GM18526 (cell line): Measurements from ENCODE around the gene SCARB1.

Source experiments
- POLR2A ChIP-seq: IDR thresholded peaks from 3 replicates; pipeline ENCODE4 v1.6.1; 2011; ENCODE audit not compliant: insufficient read length; ENCODE audit errors: extremely low read depth

SCARB1 gene

DNA sequence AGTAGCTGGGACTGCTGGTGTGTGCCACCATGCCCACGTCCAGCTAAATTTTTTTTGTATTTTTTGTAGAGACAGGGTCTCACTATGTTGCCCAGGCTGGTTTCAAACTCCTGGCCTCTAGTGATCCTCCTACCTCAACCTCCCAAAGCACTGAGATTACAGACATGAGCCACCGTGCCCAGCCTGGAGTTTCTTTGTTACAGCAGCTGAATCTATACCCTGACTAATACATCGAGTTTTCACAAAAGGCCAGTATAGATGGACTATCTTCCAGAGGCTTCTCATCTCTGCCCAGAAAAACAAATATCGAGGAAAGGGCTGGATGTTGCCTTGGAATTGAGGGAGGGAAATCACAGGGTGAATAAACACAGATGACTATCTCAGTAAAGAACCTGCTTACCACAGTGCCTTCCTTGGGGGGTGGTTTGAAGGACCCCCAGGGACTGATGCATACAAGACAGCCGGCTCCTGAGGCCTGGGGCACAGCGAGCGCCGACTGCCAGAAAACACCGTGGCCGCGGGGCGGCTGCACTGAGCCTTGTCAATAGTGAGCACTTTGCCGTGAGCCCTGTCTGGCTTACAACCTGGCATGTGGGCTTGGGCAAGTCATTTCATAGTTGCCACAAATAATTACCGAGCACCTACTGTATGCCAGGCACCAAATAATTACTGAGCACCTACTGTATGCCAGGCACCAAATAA, 111.9 kb downstream of the SCARB1 start:
- TF ChIP-seq POLR2A: no peak

DNA sequence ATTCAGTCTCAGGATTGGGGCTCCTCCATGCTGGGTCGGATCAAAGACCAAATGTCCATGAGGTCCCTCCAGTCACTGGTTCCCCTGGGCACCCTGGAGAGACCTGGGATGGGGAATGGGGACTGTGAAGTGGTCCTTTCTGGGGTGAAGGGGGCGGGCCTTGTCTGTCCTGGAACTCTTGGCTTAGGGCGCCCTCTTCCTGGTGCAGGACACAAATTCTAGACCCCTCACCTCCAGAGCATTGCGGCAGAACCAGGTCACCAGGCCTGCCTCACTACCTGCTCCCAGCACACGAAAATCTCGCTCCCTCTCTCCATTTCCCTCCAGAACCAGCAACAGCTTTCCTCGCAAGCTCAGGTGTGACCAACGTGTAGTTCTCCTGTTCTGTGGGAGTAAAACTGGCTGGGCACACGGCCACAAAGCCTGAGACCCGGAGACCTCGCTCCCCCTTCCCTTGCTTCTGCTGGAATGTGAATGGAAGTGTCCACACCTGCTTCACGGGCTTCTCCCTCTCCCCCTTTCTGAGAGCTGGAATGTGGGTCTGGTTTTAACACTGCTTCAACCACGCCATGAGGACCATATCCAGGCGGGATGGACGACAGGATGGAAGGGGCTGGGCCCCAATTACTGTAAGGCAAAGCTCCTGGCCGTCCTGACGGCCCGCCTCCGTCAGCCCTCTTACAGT, 112.7 kb downstream of the SCARB1 start:
- TF ChIP-seq POLR2A: no peak

DNA sequence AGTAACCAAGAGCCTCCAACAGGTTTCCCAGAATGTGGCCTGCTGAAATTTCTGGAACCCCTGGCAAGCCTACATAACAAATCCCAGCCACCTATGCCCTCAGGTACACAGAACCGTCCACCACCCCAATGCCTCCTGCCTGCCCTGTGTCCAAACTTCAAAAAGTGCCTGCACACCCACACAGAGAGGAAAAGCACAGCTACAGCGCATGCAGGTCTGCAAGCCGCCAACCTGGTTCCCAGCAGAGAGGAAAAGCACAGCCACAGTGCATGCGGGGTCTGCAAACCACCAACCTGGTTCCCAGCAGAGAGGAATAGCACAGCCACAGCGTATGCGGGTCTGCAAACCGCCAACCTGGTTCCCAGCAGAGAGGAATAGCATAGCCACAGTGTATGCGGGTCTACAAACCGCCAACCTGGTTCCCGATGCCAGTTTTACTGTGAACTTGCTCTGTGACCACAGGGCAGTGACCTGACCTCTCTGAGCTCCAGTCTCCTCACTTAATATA, 113.5 kb downstream of the SCARB1 start:
- TF ChIP-seq POLR2A: no peak

DNA sequence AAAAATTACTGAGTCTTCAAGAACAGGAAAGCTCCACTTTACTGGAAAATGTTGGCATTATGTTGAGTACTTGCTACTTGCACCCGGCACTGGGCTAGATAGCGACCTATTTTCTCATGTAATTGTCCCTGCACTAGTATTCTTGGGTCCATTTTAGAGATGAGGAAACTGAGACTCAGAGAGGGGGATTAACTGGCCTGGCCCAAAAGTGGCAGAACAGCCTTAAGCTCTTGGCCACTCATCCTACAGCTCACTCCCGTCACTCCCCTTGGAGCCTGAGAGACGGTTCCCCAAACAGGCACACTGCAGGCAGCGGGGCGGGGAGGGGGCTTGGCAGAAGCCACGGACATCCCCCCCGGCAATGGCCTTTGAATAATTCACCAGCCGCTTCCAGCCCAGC, 113.9 kb downstream of the SCARB1 start:
- no peak for TF ChIP-seq POLR2A

DNA sequence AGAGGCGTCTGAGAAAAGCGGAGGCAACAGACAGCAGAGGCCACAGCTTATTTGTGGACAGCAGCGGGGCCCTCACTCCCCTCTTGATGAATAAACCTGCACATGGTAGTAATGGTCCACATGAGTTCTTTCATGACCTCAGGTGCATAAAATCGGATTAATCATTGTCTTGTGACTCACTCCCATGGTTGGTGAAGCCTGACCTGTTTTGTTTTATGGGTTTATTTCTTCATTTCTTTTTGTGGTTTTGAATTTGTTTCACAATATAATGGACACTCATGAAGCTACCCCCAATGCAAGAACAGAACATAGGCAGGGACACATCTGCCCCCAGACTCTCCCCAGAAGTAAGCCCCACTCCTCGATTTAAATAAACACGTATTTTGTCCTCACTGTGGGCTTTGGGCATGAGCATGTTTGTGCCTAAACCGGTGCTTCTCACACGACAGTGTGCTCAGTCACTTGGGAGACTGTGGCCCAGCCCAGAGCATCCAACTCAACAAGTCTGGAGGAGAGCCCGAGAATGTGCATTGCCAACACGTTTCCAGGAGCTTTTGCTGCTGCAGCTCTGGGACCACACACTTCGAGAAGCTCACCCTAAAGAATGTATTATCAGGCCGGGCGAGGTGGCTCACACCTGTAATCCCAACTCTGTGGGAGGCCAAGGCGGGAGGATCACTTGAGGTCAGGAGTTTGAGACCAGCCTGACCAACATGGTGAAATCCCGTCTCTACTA, 116.1 kb downstream of the SCARB1 start:
- no peak for TF ChIP-seq POLR2A

DNA sequence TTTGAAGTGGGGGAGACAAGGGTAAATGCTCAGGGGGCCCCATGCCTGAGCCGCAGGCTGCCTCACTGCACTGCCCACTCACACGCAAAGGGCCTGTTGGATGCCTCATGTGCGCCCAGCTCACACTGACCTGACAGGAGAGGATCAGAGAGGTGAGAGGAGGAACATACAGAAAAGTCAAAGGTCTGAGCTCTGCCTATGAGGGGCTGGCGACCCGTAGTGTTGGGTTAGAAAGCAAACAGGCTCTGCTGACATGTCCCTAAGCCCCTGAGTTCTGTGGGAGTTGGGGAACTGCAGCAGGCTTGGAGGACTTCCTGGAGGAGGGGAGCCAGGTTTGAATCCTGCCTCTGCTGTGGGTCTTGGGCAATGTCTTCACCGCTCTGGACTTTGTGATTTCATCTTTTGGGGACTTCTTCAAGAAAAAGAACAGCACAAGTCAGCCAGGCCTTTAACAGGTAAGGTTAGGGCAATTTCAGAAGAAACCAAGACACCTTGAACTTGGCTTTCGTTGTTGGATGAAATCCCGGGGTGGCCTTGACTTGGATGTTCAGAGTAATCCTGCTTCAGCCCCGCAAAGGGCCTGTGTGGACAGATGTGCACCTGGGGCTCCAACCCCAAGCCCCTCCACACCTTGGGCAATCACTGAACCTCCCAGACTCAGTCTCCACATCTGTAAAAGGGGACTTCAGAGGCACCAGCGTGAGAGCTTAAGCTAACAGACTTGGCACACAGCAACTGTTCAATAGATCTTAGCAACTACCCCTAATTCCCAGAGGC, 116.8 kb downstream of the SCARB1 start:
- no peak for TF ChIP-seq POLR2A

DNA sequence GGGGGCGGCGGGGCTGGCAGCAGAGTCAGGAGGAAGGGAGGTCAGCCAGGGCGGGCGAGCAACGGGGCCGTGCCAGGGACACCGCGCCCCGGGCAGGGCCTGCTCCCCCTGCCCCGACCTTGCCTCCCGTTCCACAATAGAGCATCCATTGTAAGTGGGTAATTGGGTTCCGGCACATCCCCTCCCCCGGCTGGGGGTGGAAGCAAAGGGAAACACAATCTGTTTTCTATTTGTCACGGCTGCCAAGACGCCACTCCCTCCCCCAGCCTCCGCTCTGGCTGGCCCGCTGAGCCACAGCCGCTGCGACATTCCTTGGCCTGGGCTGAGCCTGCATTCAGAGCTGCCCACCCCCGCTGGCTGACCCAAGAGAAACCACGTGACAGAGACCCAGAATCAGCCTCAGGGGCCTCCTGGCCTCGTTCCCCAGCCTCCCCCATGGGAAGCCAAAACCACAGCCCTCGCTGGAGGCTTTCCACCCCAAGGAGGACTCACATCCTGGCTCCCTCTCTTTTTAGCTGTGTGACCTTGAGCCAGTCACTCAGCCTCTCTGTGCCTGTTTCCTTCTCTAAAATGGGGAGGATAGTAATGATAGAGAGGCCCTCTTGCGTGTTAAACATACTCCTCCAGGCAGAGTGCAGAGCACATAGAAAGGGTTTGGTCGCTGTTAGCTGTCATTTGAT, 117.6 kb downstream of the SCARB1 start:
- no peak for TF ChIP-seq POLR2A

DNA sequence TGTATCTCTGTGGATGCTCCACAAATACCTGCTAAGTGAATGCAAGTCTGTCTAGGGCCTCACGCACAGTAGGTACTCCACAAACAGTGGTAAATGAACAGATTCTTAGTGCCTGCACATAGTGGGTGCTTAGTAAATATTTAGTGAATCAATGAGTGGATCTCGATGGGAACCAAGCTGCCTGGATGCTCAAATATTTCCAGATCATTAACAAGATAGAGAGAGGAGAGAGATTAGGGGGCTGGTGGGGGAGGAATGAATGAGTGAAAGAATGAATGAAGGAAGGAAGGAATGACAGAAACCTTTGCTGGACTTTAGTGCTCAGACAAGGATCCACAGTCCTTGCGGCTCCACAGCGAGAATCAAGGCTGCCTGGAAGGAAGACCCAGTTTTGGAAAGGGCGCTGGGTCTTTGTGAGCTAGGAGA, 118.2 kb downstream of the SCARB1 start:
- TF ChIP-seq POLR2A: no peak

DNA sequence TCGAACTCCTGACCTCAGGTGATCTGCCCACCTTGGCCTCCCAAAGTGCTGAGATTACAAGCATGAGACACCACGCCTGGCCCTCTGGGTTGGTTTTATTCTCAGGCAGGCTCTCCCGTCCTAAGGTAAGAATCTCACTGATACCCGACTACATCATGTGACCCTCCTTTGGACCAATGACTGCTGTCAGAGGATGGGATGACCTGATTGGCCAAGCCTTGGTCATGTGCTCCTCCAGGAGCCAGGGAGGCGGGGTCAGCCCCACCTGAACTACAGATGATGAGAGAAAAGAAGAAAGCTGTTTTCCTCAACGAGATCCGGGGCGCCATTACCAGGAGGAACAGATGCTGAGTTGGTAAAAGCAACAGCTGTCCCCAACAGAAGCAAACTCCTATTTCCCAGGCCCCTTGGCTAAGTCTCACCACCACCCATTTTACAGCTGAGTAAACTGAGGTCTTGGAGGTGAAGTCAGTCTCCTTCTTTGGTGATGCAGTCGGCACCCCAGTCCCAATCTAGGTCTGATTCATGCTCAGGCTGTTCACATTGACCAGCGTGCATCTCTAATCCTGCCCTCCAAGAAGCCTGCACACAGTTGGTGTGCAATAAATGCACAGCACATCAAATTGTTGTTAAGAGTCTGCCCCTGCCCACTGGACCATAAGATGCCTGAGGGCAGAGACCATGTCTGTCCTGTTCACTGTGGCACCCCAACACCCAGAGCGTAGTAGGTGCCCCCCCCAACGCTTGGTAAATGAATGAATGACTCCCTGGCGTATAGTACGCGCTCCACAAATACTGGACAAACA, 118.8 kb downstream of the SCARB1 start:
- no peak for TF ChIP-seq POLR2A

DNA sequence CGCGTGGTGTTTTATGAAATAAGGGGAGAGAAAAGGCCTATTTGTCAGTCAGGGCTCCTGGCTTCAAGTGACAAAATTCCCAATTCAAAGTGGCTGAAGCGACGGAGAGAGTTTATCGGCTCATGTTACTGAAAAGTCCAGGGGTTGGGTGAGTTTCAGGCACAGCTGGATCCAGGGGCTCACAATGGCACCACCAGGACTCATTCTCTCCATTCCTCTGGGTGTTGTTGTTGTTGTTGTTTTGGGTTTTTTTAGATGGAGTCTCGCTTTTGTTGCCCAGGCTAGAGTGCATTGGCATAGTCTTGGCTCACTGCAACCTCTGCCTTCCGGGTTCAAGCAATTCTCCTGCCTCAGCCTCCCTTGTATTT, 119.4 kb downstream of the SCARB1 start:
- TF ChIP-seq POLR2A: no peak

DNA sequence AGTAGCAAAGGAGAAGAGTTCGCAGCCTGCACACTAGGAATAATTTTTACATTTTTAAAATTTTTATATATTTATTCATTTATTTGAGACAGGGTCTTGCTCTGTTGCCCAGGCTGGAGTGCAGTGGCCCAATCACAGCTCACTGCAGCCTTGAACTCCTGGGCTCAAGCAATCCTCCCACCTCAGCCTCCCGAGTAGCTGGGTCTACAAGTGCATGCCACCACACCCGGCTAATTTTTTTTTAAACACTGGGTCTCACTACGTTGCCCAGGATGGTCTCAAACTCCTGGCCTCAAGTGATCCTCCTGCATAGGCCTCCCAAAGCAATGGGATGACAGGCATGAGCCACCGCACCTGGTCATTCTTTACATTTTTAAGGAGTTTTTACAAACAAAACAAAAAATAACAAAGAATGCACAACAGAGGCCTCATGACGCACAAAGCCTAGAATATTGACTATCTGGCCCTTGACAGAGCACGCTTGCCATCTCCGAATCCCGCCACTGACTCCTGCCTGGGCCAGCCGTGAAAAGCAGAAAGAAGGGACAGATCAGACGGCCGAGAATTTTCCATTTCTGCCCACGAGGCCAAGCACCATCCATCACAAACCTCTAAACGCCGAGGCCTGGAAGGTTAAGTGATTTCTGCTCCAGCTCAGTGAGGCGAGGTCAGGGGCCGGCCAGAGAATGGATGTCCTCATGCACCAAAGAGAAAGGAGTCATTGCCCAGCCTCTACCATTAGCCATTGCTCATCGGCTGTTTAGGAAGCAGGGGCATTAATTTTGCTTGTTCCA, 120.0 kb downstream of the SCARB1 start:
- no peak for TF ChIP-seq POLR2A

DNA sequence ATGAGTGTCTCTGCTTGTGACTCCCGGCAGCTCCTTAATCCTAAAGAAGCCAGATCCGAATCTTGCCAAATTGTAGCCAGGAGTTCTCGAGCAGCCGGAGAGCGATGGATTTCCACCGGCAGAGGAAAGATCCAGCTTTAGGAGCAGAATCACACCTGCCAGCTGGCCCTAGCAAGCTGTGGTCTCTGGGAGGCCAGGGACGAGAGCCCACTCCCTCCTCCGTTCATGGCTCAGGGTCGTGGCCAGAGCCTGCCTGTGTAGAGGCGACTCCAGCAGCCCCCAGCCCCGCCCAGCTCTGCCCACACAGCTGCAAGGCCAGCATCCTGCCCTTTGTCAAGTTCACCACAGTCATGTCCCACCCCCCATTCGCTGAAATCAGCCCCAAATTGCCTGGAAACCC, 121.0 kb downstream of the SCARB1 start:
- no peak for TF ChIP-seq POLR2A

DNA sequence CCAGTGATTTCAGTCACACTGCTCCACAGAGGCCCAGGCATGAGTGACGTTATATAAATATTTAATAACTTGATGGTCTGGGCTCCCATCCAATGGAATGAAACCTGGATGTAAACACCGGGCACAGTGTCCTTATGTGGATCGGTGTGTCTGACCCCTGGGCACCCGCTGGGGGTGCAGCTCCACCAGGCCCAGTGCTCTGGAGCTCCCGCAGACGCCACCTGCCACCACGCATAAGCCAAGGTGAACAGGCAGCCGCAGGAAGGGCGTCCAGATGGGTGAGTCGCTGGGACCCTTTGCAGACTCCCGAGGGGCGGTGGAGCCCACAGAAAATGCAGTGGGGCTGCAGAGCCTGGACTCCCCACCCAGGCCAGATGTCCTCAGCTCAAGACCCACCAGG, 121.6 kb downstream of the SCARB1 start:
- TF ChIP-seq POLR2A: no peak
